NCI-H2227 treated with DMSO at 0.1 percent for 48 hours (cell line): ENCODE measurements around the gene PITPNB.

Experiments used
- DNase-seq: peaks from one replicate; lab custom pipeline; 2025; lab: John Stamatoyannopoulos, UW

Gene PITPNB

GRCh38 chr22:27880778-27881394 lies 38.2 kb downstream of the PITPNB start:
- DNase-seq = peak; percentile 34

GRCh38 chr22:27879923-27880322 lies 39.1 kb downstream of the PITPNB start:
- peak; percentile 25 for DNase-seq

- no peak for DNase-seq
These were observed 40.5 kb downstream of the PITPNB start for GRCh38 chr22:27878541-27878940.

GRCh38 chr22:27877501-27877900 lies 41.6 kb downstream of the PITPNB start:
- no peak for DNase-seq

DNA sequence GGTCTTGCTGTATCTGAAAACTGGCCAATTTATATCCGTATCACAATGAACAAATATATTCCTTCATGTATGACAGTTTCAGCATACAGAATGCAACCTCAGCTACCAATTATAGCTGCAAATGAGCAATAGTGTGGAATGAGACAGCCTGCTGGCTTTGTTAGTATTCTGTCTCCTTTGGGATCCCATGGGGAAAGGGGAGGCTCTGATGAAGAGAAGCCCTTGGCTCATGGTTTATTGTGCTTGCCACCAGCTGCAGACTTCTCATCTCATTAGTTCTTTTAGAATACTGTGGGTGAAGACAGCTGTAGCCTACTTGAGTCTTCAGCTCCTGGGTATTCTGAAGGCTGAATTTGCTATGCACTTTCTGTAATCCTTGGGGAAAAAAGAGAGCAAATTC lies 42.4 kb downstream of the PITPNB start:
- no peak for DNase-seq

- DNase-seq = no peak
These were observed 43.1 kb downstream of the PITPNB start for GRCh38 chr22:27875951-27876350.

DNA sequence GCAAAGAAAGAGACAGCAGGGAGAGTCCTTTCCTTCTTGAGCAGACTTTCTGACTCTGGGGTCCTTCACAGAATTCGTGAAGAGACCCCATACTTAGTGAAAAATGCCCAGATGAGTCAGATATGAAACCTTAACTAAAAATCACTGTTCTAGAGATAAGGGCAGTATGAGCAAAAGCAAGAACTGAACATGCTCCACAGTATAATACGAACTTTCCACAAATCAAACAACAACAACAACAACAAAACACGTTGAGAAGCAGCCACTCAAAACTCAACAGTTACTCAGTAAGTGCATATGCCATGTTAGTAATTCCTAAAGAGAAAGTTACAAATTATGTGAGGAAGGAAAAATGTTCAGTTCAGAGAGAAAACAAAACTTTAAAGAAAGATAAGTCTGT lies 44.3 kb downstream of the PITPNB start:
- DNase-seq = no peak

- no peak for DNase-seq
These were observed 44.9 kb downstream of the PITPNB start for GRCh38 chr22:27874185-27874584.

- DNase-seq = no peak
These were observed 45.6 kb downstream of the PITPNB start for GRCh38 chr22:27873472-27873871.

- DNase-seq = no peak
These were observed 46.6 kb downstream of the PITPNB start for GRCh38 chr22:27872488-27872887.

DNA sequence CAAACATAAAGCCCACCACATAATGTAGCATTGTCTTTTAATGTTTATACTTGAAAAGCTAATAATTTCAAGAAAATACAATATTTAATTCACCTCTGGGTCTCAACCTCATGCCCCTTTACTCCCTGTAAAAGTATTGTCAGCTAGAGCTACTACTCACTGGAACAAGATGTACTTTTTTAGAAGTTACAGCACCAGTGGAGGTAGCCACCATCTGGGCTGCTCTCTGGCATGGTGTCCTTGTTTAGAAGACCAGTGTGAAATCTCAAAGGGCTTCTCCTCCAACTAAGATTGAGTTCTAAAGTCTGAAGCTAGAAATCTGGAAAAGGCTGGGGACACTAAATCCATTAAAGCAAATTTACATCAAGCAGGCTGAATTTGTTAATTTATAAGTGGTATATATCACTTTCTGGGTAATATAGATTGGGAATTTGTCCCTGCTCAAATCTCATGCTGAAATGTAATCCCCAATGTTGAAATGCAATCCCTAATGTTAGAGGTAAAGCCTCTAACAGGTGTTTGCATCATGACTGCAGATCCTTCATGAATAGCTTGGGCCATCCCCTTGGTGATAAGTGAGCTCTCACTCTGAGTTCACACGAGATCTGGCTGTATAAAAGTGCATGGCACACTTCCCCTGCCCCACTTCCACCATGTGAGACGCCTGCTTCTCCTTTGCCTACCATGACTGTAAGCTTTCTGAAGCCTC lies 47.6 kb downstream of the PITPNB start:
- no peak for DNase-seq

DNA sequence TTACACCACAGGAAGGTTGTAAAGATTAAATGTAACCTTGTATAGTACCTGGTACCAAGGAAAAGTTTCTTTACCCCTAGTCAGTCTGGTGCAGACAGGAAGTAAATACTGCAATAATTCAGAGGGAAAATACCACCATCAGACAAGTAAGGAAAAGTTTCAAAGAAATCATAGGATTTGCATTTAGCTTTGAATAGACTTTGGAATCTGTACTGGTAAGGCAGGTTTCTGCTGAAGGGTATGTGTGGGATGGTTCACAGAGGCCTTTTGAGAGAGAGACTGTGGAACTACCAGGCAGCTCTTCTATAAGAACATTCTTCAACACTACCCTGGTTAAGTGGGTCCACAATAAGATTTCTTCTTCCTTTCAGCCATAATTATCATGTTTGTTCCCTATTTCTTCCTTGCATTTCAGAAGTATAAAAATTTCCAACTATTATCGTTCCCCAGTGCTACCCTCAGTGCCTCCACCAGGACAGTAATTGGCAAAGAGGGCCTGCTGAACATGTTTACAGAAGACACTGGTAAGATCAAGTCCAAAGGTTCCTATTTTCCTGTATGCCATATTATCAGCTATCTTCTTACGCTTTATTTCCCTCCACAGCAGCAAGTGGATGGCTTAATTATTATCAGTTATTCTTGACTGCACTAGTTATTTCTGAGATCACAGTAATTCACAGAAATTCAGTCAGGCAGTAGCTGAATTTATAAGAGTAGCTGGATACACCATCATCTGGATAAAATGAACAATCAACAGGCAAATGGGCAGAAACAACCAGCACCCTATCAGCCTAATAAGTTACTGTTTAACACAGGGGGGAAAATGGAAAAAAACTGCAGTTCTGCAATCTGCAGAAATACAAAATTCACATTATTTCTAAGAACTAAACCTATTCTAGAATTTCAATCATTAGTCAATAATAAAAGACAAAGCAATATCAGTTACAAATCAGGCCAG lies 48.5 kb downstream of the PITPNB start:
- DNase-seq = no peak

DNA sequence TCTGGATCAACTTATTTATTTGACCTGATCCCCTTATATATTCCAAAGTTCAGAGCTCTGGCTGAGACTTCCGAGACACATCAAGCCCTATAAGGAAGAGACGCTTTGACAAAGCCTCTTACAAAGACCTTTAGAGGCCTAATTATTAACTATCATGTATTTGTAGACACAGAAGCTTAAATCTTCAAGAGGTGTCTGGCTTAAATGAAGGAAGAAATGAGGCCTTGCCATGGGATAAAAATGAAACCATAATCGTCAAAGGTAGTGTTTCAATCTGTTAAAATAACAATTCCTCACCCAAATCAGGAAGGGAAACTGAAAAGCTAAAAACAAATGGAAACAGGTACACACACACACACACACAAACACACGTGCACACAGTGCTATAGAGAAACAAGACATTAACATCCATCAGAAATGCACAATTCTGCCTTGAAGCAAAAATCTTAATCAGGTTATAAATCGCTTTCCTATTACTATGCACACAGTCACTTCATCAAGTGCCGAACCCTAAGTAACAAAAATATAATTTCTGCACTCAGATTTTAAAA lies 50.2 kb downstream of the PITPNB start:
- DNase-seq = no peak

- DNase-seq = no peak
These were observed 50.9 kb downstream of the PITPNB start for GRCh38 chr22:27867953-27868731.

- no peak for DNase-seq
These were observed 51.7 kb downstream of the PITPNB start for GRCh38 chr22:27867085-27867952.

- DNase-seq = no peak
These were observed 52.6 kb downstream of the PITPNB start for GRCh38 chr22:27866135-27867084.

DNA sequence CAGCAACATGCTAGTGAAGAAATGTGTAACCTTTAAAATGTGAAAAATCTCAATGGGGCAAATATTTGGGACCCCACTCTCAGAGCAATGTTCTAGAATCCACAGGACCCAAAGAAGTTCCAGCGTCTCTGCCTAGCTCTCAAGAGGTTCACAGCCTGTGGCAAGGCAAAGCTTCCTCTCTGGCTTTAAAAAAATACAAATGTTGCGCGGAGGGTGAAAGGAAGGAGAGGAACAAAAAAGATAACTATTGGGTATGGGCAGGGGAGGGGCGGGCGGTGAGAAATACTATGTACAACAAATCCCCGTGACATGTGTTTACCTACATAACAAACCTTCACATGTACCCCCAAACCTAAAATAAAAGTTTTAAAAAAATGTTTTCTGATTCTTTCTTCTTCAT lies 53.6 kb downstream of the PITPNB start:
- no peak for DNase-seq

DNA sequence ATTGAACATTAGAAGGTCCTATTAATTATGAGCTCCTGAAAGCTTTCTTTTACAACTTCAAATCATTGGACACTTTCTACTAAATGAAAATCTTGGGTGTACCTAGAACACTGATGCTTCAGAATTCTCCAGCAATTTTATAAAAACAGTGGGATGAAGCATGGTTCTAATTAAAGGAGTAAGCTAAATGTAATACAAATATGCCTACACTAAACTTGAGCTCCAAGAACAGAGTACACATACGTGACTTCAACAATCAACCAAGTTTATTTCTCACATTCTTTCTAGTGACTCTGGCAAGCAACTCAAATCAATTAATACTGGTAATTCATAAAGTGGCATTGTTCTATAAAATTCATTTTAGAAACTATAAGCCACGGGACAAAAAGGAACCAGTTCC lies 55.5 kb downstream of the PITPNB start:
- no peak for DNase-seq

DNA sequence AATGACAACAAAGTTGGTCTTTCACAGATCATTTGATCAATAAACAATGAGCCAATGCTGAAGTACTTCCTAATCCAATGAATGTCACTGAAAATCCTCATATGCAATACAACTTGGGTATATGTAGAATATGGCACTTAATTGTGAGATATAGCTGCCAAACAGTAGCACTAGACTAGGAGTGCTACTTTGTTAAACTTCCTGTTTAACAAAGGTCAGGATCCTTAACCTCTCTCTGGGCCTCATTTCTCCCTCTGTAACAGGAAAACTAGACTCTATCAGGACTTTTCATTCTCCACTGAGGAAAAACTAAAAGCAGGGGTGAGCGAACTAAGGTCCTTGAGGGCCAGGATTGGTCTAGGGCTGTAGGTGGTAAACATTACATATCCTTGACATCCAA lies 56.1 kb downstream of the PITPNB start:
- DNase-seq = no peak

- no peak for DNase-seq
These were observed 59.7 kb downstream of the PITPNB start for GRCh38 chr22:27859336-27859735.
